Measurements from ENCODE around the gene PARD6G. TPM values are rescaled to one million over a fixed set of nuclear protein-coding genes. Genes with fewer than 3 reads are reported as not detected.

PARD6G gene
- total and polyA plus RNA-seq, 2 of the 13 experiments (the other 11 are each of a cell fraction or from before 2014, with no cell fraction given), result 3.6 to 7.4 TPM

GRCh38 chr18:80108739-80109675, 138.3 kb downstream of the PARD6G start, which contains the start of gene ADNP2 (continued):
- TF ChIP-seq, protein P1, sequence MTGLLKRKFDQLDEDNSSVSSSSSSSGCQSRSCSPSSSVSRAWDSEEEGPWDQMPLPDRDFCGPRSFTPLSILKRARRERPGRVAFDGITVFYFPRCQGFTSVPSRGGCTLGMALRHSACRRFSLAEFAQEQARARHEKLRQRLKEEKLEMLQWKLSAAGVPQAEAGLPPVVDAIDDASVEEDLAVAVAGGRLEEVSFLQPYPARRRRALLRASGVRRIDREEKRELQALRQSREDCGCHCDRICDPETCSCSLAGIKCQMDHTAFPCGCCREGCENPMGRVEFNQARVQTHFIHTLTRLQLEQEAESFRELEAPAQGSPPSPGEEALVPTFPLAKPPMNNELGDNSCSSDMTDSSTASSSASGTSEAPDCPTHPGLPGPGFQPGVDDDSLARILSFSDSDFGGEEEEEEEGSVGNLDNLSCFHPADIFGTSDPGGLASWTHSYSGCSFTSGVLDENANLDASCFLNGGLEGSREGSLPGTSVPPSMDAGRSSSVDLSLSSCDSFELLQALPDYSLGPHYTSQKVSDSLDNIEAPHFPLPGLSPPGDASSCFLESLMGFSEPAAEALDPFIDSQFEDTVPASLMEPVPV (CRISPR knock-in tag; IDR thresholded peaks at IDR 0.05), result no peak
- TF ChIP-seq ZNF788 (CRISPR knock-in tag; IDR thresholded peaks at IDR 0.05; ENCODE audit: borderline replicate concordance), result peak; percentile 34; the same call in 1 of the 2 replicates
- no peak for TF ChIP-seq TOE1 (CRISPR knock-in tag; IDR thresholded peaks at IDR 0.05)
- peak; percentile 49; the same call in 1 of the 2 replicates for TF ChIP-seq ERF (CRISPR knock-in tag; IDR thresholded peaks at IDR 0.05)
- TF ChIP-seq PPARG (CRISPR knock-in tag; conservative IDR thresholded peaks at IDR 0.05), result no peak
- TF ChIP-seq, protein P2, sequence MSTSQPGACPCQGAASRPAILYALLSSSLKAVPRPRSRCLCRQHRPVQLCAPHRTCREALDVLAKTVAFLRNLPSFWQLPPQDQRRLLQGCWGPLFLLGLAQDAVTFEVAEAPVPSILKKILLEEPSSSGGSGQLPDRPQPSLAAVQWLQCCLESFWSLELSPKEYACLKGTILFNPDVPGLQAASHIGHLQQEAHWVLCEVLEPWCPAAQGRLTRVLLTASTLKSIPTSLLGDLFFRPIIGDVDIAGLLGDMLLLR (CRISPR knock-in tag; IDR thresholded peaks at IDR 0.05), result no peak
- TF ChIP-seq RFX3 (CRISPR knock-in tag; IDR thresholded peaks at IDR 0.05), result no peak
- TF ChIP-seq, protein P3, sequence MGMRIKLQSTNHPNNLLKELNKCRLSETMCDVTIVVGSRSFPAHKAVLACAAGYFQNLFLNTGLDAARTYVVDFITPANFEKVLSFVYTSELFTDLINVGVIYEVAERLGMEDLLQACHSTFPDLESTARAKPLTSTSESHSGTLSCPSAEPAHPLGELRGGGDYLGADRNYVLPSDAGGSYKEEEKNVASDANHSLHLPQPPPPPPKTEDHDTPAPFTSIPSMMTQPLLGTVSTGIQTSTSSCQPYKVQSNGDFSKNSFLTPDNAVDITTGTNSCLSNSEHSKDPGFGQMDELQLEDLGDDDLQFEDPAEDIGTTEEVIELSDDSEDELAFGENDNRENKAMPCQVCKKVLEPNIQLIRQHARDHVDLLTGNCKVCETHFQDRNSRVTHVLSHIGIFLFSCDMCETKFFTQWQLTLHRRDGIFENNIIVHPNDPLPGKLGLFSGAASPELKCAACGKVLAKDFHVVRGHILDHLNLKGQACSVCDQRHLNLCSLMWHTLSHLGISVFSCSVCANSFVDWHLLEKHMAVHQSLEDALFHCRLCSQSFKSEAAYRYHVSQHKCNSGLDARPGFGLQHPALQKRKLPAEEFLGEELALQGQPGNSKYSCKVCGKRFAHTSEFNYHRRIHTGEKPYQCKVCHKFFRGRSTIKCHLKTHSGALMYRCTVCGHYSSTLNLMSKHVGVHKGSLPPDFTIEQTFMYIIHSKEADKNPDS (CRISPR knock-in tag; IDR thresholded peaks at IDR 0.05), result no peak
- TF ChIP-seq ATF7 (IDR thresholded peaks at IDR 0.05), result peak; percentile 100
- peak; percentile 88 for TF ChIP-seq ATF7 (CRISPR knock-in tag; IDR thresholded peaks at IDR 0.05)
- no peak for TF ChIP-seq FOSL1 (CRISPR knock-in tag; IDR thresholded peaks at IDR 0.05; ENCODE audit: borderline replicate concordance)
- TF ChIP-seq SNAPC2 (CRISPR knock-in tag; IDR thresholded peaks at IDR 0.05), result peak; percentile 80; the same call in 1 of the 2 replicates
- TF ChIP-seq, protein P4, sequence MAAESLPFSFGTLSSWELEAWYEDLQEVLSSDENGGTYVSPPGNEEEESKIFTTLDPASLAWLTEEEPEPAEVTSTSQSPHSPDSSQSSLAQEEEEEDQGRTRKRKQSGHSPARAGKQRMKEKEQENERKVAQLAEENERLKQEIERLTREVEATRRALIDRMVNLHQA (CRISPR knock-in tag; IDR thresholded peaks at IDR 0.05), result no peak
- TF ChIP-seq ZNF34 (CRISPR knock-in tag; IDR thresholded peaks at IDR 0.05; ENCODE audit: borderline replicate concordance), result no peak
- TF ChIP-seq MTA3 (CRISPR knock-in tag; IDR thresholded peaks at IDR 0.05), result no peak
- peak; percentile 46; the same call in 1 of the 2 replicates for TF ChIP-seq ZFY (CRISPR knock-in tag; IDR thresholded peaks at IDR 0.05)
- no peak for TF ChIP-seq NONO (IDR thresholded peaks at IDR 0.05)
- TF ChIP-seq NONO (CRISPR knock-in tag; conservative IDR thresholded peaks at IDR 0.05), result no peak
- TF ChIP-seq SNRNP70 (IDR thresholded peaks at IDR 0.05; ENCODE audit: low read depth, low read length), result no peak
- TF ChIP-seq PLRG1 (conservative IDR thresholded peaks at IDR 0.05), result no peak
- TF ChIP-seq RARA (CRISPR knock-in tag; IDR thresholded peaks at IDR 0.05), result no peak
- TF ChIP-seq HMGXB3 (CRISPR knock-in tag; IDR thresholded peaks at IDR 0.05; ENCODE audit: borderline replicate concordance), result no peak

Data from HepG2 (cell line).